ENCODE results near the gene OR2L2. TPM values are rescaled to one million over a fixed set of nuclear protein-coding genes. Genes with fewer than 3 reads are reported as not detected.
"Not testable (repeated sequence)": the region's sequence is repeated elsewhere in the genome, so short reads cannot be mapped to it uniquely, and the experiment has no call there.

The OR2L2 gene
- total and polyA plus RNA-seq, 2 experiments from 2014 or later: 0.06 TPM; not detected in 1

DNA sequence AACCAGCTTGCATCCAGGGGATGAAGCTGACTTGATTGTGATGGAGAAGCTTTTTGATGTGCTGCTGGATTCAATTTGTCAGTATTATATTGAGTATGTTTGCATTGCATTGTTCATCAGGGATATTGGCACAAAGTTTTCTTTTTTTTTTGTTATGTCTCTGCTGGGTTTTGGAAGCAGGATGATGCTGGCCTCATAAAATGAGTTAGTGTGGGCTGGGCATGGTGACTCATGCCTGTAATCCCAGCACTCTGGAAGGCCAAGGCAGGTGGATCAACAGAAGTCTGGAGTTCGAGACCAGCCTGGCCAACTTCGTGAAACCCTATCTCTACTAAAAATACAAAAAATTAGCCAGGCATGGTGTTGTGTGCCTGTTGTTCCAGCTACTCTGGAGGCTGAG lies 25.4 kb downstream of the OR2L2 start:
- Histone ChIP-seq H3K79me2 (no peaks in the 10 kb centered on the region), H3K9me3 (ENCODE audit: low read depth) (no peaks in the 10 kb centered on the region), H3K9me2 (replicated peaks; ENCODE audit: insufficient read depth) (no peaks in the 10 kb centered on the region), H3K27ac (no peak overlapping the region), H3K4me3 (no peak overlapping the region), H4K20me1 (ENCODE audit: insufficient read depth, poor library complexity, severe bottlenecking) (no peaks in the 10 kb centered on the region), H3K4me1 (ENCODE audit: insufficient read depth) (no peaks in the 10 kb centered on the region), H3K4me2 (no peak overlapping the region), H3K36me3 (replicated peaks; ENCODE audit: insufficient read depth, low read depth) (no peaks in the 10 kb centered on the region), H2AFZ (no peak overlapping the region), H3K27me3 (no peaks in the 10 kb centered on the region)
- no peak for DNase-seq (ENCODE audit: low spot score)
- TF ChIP-seq, protein P1, sequence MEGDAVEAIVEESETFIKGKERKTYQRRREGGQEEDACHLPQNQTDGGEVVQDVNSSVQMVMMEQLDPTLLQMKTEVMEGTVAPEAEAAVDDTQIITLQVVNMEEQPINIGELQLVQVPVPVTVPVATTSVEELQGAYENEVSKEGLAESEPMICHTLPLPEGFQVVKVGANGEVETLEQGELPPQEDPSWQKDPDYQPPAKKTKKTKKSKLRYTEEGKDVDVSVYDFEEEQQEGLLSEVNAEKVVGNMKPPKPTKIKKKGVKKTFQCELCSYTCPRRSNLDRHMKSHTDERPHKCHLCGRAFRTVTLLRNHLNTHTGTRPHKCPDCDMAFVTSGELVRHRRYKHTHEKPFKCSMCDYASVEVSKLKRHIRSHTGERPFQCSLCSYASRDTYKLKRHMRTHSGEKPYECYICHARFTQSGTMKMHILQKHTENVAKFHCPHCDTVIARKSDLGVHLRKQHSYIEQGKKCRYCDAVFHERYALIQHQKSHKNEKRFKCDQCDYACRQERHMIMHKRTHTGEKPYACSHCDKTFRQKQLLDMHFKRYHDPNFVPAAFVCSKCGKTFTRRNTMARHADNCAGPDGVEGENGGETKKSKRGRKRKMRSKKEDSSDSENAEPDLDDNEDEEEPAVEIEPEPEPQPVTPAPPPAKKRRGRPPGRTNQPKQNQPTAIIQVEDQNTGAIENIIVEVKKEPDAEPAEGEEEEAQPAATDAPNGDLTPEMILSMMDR (IDR thresholded peaks at IDR 0.05; ENCODE audit: poor library complexity): no peak
- TF ChIP-seq EZH2phosphoT487 (IDR thresholded peaks at IDR 0.05; ENCODE audit: low read depth, severe bottlenecking, unreplicated experiment) (no peak), EZH2 (IDR thresholded peaks at IDR 0.05; ENCODE audit: borderline replicate concordance) (no peak)
- WGBS (ENCODE audit: low lambda C conversion rate, missing lambda C conversion rate): 51% methylated on average over 2 of the region's 2 CpGs

DNA sequence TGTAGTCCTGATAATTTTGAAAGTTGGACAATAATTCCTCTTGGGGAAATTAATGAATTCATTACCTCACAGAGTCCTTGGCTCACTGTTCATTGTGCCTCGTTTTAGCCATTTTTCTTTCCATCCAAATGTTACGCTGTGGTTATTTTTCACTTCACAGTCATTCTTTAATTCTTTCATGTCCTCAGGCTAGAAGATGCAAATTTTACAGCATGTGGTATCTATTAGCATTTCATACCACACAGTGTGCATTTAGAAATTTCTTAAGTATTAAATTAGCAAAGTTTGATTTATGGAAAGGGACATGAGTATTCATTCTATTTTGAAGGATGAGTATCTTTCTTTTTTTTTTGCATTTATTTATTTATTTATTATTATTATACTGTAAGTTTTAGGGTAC lies 35.2 kb downstream of the OR2L2 start:
- no peak for DNase-seq (ENCODE audit: low spot score)

DNA sequence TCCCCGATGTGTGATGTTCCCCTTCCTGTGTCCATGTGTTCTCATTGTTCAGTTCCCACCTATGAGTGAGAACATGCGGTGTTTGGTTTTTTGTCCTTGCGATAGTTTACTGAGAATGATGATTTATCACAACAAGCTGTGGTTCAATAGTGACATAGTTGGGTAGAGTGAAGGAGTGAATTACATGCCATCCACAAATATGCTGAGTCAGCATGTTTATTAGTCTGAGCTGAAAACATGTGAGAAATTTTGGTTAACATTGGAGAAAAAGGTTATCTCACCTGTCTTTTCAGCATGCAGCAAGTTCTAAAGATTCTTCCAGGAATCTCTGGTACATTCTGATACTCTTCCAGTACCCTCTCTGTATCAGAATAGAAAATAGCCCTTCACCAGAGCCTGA lies 35.7 kb downstream of the OR2L2 start:
- no peaks in the 10 kb centered on the region for H3K79me2 ChIP-seq
- H3K4me1 ChIP-seq (ENCODE audit: insufficient read depth): no peaks in the 10 kb centered on the region
- no peaks in the 10 kb centered on the region for H4K20me1 ChIP-seq (ENCODE audit: insufficient read depth, poor library complexity, severe bottlenecking)
- no peak overlapping the region for H3K4me2 ChIP-seq
- H2AFZ ChIP-seq: no peak overlapping the region
- H3K36me3 ChIP-seq (replicated peaks; ENCODE audit: insufficient read depth, low read depth): no peaks in the 10 kb centered on the region
- no peak overlapping the region for H3K27ac ChIP-seq
- no peaks in the 10 kb centered on the region for H3K9me2 ChIP-seq (replicated peaks; ENCODE audit: insufficient read depth)
- no peaks in the 10 kb centered on the region for H3K9me3 ChIP-seq (ENCODE audit: low read depth)
- DNase-seq (ENCODE audit: low spot score): no peak
- no peaks in the 10 kb centered on the region for H3K27me3 ChIP-seq
- 100% methylated on average over 2 of the region's 3 CpGs for WGBS (ENCODE audit: low lambda C conversion rate, missing lambda C conversion rate)
- no peak for TF ChIP-seq EZH2 (IDR thresholded peaks at IDR 0.05; ENCODE audit: borderline replicate concordance)
- no peak for TF ChIP-seq EZH2phosphoT487 (IDR thresholded peaks at IDR 0.05; ENCODE audit: low read depth, severe bottlenecking, unreplicated experiment)
- H3K4me3 ChIP-seq: no peak overlapping the region

More for the DNA sequence above, 35.2 kb downstream of the OR2L2 start:
- H4K20me1 ChIP-seq (ENCODE audit: insufficient read depth, poor library complexity, severe bottlenecking): no peaks in the 10 kb centered on the region
- H2AFZ ChIP-seq: no peak overlapping the region
- no peaks in the 10 kb centered on the region for H3K79me2 ChIP-seq
- H3K27me3 ChIP-seq: no peaks in the 10 kb centered on the region
- WGBS (ENCODE audit: low lambda C conversion rate, missing lambda C conversion rate): 70% methylated on average over 2 of the region's 2 CpGs
- TF ChIP-seq EZH2phosphoT487 (IDR thresholded peaks at IDR 0.05; ENCODE audit: low read depth, severe bottlenecking, unreplicated experiment): no peak
- TF ChIP-seq, protein P1 (IDR thresholded peaks at IDR 0.05; ENCODE audit: poor library complexity): no peak
- no peak for TF ChIP-seq EZH2 (IDR thresholded peaks at IDR 0.05; ENCODE audit: borderline replicate concordance)
- H3K36me3 ChIP-seq (replicated peaks; ENCODE audit: insufficient read depth, low read depth): no peaks in the 10 kb centered on the region
- no peaks in the 10 kb centered on the region for H3K4me1 ChIP-seq (ENCODE audit: insufficient read depth)
- H3K27ac ChIP-seq: no peak overlapping the region
- no peak overlapping the region for H3K4me3 ChIP-seq
- no peaks in the 10 kb centered on the region for H3K9me2 ChIP-seq (replicated peaks; ENCODE audit: insufficient read depth)
- H3K4me2 ChIP-seq: no peak overlapping the region
- H3K9me3 ChIP-seq (ENCODE audit: low read depth): no peaks in the 10 kb centered on the region

DNA sequence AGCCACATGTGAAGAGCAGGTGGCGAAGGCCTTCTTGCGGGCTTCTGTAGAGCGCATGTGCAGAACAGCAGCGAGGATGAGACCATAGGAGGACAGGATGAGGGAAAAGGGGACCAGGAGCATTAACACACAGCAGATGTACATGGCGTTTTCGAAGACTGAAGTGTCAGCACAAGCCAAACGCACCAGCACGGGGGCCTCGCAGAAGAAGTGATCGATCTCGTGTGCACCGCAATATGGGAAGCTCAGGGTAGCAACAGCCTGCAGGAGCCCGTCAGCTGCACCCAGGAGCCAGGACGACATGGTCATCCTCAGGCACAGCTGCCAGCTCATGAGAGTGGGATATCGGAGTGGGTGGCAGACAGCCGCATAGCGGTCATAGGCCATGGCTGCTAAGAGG lies 54.0 kb downstream of the OR2L2 start:
- H3K4me1 ChIP-seq (ENCODE audit: insufficient read depth); H3K79me2 ChIP-seq; H3K4me3 ChIP-seq; DNase-seq (ENCODE audit: low spot score); H2AFZ ChIP-seq; H3K4me2 ChIP-seq; H3K9me3 ChIP-seq (ENCODE audit: low read depth); H3K9me2 ChIP-seq (replicated peaks; ENCODE audit: insufficient read depth); H3K36me3 ChIP-seq (replicated peaks; ENCODE audit: insufficient read depth, low read depth); H3K27me3 ChIP-seq; H4K20me1 ChIP-seq (ENCODE audit: insufficient read depth, poor library complexity, severe bottlenecking); H3K27ac ChIP-seq: not testable (repeated sequence)
- 83% methylated on average over 13 of the region's 17 CpGs for WGBS (ENCODE audit: low lambda C conversion rate, missing lambda C conversion rate)

Small RNA genes within 50 kb of the gene (small RNA-seq; reads per million reads assigned to genes)
- not detected for gene RF00019

Other genes starting within 250 kb of the OR2L2 start
- gene OR14A16, start 206.0 kb upstream of the OR2L2 start, total RNA-seq: not detected in 2 replicates
- not detected in 2 replicates for gene OR14A16, start 206.0 kb upstream of the OR2L2 start, polyA plus RNA-seq
- not detected in 2 replicates for gene OR11L1, start 188.2 kb upstream of the OR2L2 start, total RNA-seq
- not detected in 2 replicates for gene OR11L1, start 188.2 kb upstream of the OR2L2 start, polyA plus RNA-seq
- gene TRIM58, start 172.9 kb upstream of the OR2L2 start, total RNA-seq: not detected in 2 replicates
- 0.05 TPM in 1 of 2 replicates, not detected in the other for gene TRIM58, start 172.9 kb upstream of the OR2L2 start, polyA plus RNA-seq
- not detected in 2 replicates for gene OR2W3, start 134.5 kb upstream of the OR2L2 start, total RNA-seq
- not detected in 2 replicates for gene OR2W3, start 134.5 kb upstream of the OR2L2 start, polyA plus RNA-seq
- not detected in 2 replicates for gene OR2T8, start 109.8 kb upstream of the OR2L2 start, total RNA-seq
- gene OR2T8, start 109.8 kb upstream of the OR2L2 start, polyA plus RNA-seq: not detected in 2 replicates
- not detected in 2 replicates for gene OR2AJ1, start 105.2 kb upstream of the OR2L2 start, total RNA-seq
- not detected in 2 replicates for gene OR2AJ1, start 105.2 kb upstream of the OR2L2 start, polyA plus RNA-seq
- gene OR2L8, start 81.2 kb upstream of the OR2L2 start, total RNA-seq: not detected in 2 replicates
- not detected in 2 replicates for gene OR2L8, start 81.2 kb upstream of the OR2L2 start, polyA plus RNA-seq
- gene OR2AK2, start 64.8 kb upstream of the OR2L2 start, total RNA-seq: not detected in 2 replicates
- not detected in 2 replicates for gene OR2AK2, start 64.8 kb upstream of the OR2L2 start, polyA plus RNA-seq
- not detected in 2 replicates for gene OR2L5, start 16.4 kb upstream of the OR2L2 start, total RNA-seq
- gene OR2L5, start 16.4 kb upstream of the OR2L2 start, polyA plus RNA-seq: not detected in 2 replicates
- not detected in 2 replicates for gene OR2L3, start 16.8 kb downstream of the OR2L2 start, total RNA-seq
- gene OR2L3, start 16.8 kb downstream of the OR2L2 start, polyA plus RNA-seq: not detected in 2 replicates
- gene OR2L13, start 65.1 kb downstream of the OR2L2 start, total RNA-seq: not detected in 2 replicates
- gene OR2L13, start 65.1 kb downstream of the OR2L2 start, polyA plus RNA-seq: not detected in 2 replicates
- gene OR2M5, start 115.1 kb downstream of the OR2L2 start, total RNA-seq: not detected in 2 replicates
- gene OR2M5, start 115.1 kb downstream of the OR2L2 start, polyA plus RNA-seq: not detected in 2 replicates
- gene OR2M2, start 144.8 kb downstream of the OR2L2 start, total RNA-seq: not detected in 2 replicates
- gene OR2M2, start 144.8 kb downstream of the OR2L2 start, polyA plus RNA-seq: not detected in 2 replicates
- not detected in 2 replicates for gene OR2M3, start 167.2 kb downstream of the OR2L2 start, total RNA-seq
- gene OR2M3, start 167.2 kb downstream of the OR2L2 start, polyA plus RNA-seq: not detected in 2 replicates
- not detected in 2 replicates for gene OR2M4, start 201.3 kb downstream of the OR2L2 start, total RNA-seq
- gene OR2M4, start 201.3 kb downstream of the OR2L2 start, polyA plus RNA-seq: not detected in 2 replicates
- gene OR2T33, start 247.9 kb downstream of the OR2L2 start, total RNA-seq: not detected in 2 replicates
- gene OR2T33, start 247.9 kb downstream of the OR2L2 start, polyA plus RNA-seq: not detected in 2 replicates